Astrocyte (in vitro differentiated cells and primary cell): ENCODE data around the gene RFX4. TPM values are rescaled to one million over a fixed set of nuclear protein-coding genes. Genes with fewer than 3 reads are reported as not detected.

Source experiments
- DNase-seq: peaks from one replicate; pipeline ENCODE4 v3.0.0-alpha.2; 2010; ENCODE audit warnings: low read depth
- FAIRE-seq: peaks from 2 replicates; lab custom pipeline; 2011; peaks lifted over from hg19 to GRCh38; lab: Jason Lieb, UNC
- H2AFZ ChIP-seq: 2 replicates; pipeline ENCODE4 v1.6.0; 2012; ENCODE audit warnings: low read depth, low read length, inconsistent platforms
- H3K27ac ChIP-seq: 2 replicates; pipeline ENCODE4 v1.5.1; 2011; ENCODE audit warnings: low read depth, low read length, inconsistent platforms
- H3K27me3 ChIP-seq: 2 replicates; pipeline ENCODE4 v1.6.0; 2011; ENCODE audit warnings: low read length, inconsistent platforms; ENCODE audit not compliant: insufficient read depth
- H3K36me3 ChIP-seq: 2 replicates; pipeline ENCODE4 v1.5.1; 2011; ENCODE audit warnings: low read length, inconsistent platforms; ENCODE audit not compliant: insufficient read depth
- H3K4me1 ChIP-seq: 2 replicates; pipeline ENCODE4 v1.5.1; 2011; ENCODE audit warnings: low read length, inconsistent platforms; ENCODE audit not compliant: insufficient read depth
- H3K4me2 ChIP-seq: 2 replicates; pipeline ENCODE4 v1.6.0; 2012; ENCODE audit warnings: low read length, inconsistent platforms
- H3K4me3 ChIP-seq: 2 replicates; pipeline ENCODE4 v1.5.1; 2011; ENCODE audit warnings: low read depth, mild to moderate bottlenecking, low read length, inconsistent platforms; ENCODE audit not compliant: insufficient read depth
- H3K79me2 ChIP-seq: 2 replicates; pipeline ENCODE4 v1.6.0; 2012; ENCODE audit warnings: mild to moderate bottlenecking, low read length, inconsistent platforms; ENCODE audit not compliant: insufficient read depth
- H3K9ac ChIP-seq: 2 replicates; pipeline ENCODE4 v1.6.0; 2012; ENCODE audit warnings: mild to moderate bottlenecking, low read length, inconsistent platforms
- H3K9me3 ChIP-seq: 2 replicates; pipeline ENCODE4 v1.5.1; 2012; ENCODE audit warnings: low read depth, mild to moderate bottlenecking, low read length, inconsistent platforms; ENCODE audit not compliant: insufficient read depth
- H4K20me1 ChIP-seq: 2 replicates; pipeline ENCODE4 v1.6.0; 2012; ENCODE audit warnings: low read length, inconsistent platforms; ENCODE audit not compliant: insufficient read depth
- H3K27ac Mint-ChIP-seq: one replicate; pipeline ENCODE4 v1.8.0; 2021; ENCODE audit warnings: mild to moderate bottlenecking, mixed read lengths; ENCODE audit not compliant: unreplicated experiment
- H3K27me3 Mint-ChIP-seq: one replicate; pipeline ENCODE4 v1.8.0; 2021; ENCODE audit warnings: low read depth, mixed read lengths; ENCODE audit not compliant: unreplicated experiment
- H3K36me3 Mint-ChIP-seq: one replicate; pipeline ENCODE4 v1.8.0; 2021; ENCODE audit warnings: low read depth, mixed read lengths; ENCODE audit not compliant: unreplicated experiment
- H3K4me1 Mint-ChIP-seq: one replicate; pipeline ENCODE4 v1.8.0; 2021; ENCODE audit warnings: low read depth, mixed read lengths; ENCODE audit not compliant: unreplicated experiment
- H3K4me3 Mint-ChIP-seq: one replicate; pipeline ENCODE4 v1.8.0; 2021; ENCODE audit warnings: mild to moderate bottlenecking, moderate library complexity, mixed read lengths; ENCODE audit not compliant: unreplicated experiment
- H3K9me3 Mint-ChIP-seq: one replicate; pipeline ENCODE4 v1.8.0; 2021; ENCODE audit warnings: mild to moderate bottlenecking, mixed read lengths; ENCODE audit not compliant: unreplicated experiment
- CTCF ChIP-seq: IDR thresholded peaks from 2 replicates; pipeline ENCODE4 v1.5.1; 2011; ENCODE audit warnings: low read depth, mild to moderate bottlenecking, inconsistent platforms, low read length, moderate library complexity; ENCODE audit not compliant: insufficient read depth
- EZH2 ChIP-seq: IDR thresholded peaks from 2 replicates; pipeline ENCODE4 v1.6.1; 2012; ENCODE audit warnings: mild to moderate bottlenecking, low read length, inconsistent platforms; ENCODE audit not compliant: insufficient read depth
- total RNA-seq: library from RNA; stranded (reverse); gene quantifications from 2 replicates; pipeline ENCODE4 v1.2.1, GENCODE V29; 2021

The RFX4 gene
- total RNA-seq, 1 donor from 2014 or later, result 0.07 TPM

GRCh38 chr12:106594447-106594846 is 11.6 kb downstream of the RFX4 start:
- Mint-ChIP-seq H3K27me3 (peaks cover 52% of the 10 kb centered on the region), H3K4me1 (peaks cover 4% of the 10 kb centered on the region)

GRCh38 chr12:106595268-106595667 is 12.5 kb downstream of the RFX4 start:
- Histone ChIP-seq H3K79me2 (no peaks in the 10 kb centered on the region), H3K4me2 (no peak overlapping the region), H3K4me3 (no peak overlapping the region), H3K9ac (no peak overlapping the region), H3K4me1 (no peaks in the 10 kb centered on the region), H3K36me3 (no peaks in the 10 kb centered on the region), H3K27ac (no peak overlapping the region), H4K20me1 (no peaks in the 10 kb centered on the region), H3K27me3 (peaks cover 39% of the 10 kb centered on the region), H3K9me3 (no peaks in the 10 kb centered on the region), H2AFZ (no peak overlapping the region)
- no peak for FAIRE-seq
- Mint-ChIP-seq H3K36me3 (no peaks in the 10 kb centered on the region), H3K27ac (no peak overlapping the region), H3K27me3 (peaks cover 46% of the 10 kb centered on the region), H3K4me3 (no peak overlapping the region), H3K4me1 (peaks cover 4% of the 10 kb centered on the region), H3K9me3 (peaks cover 5% of the 10 kb centered on the region)
- no peak for DNase-seq
- TF ChIP-seq CTCF, result no peak
- TF ChIP-seq EZH2, result no peak

More at GRCh38 chr12:106594447-106594846, 11.6 kb downstream of the RFX4 start:
- FAIRE-seq (no peak), DNase-seq (no peak)
- H3K4me1 ChIP-seq, result no peaks in the 10 kb centered on the region
- Mint-ChIP-seq H3K9me3 (peaks cover 5% of the 10 kb centered on the region), H3K27ac (no peak overlapping the region), H3K4me3 (no peak overlapping the region), H3K36me3 (no peaks in the 10 kb centered on the region)
- H3K27me3 ChIP-seq, result peaks cover 47% of the 10 kb centered on the region
- no peaks in the 10 kb centered on the region for H3K79me2 ChIP-seq
- H3K4me2 ChIP-seq, result peak overlapping the region; percentile 61
- H3K4me3 ChIP-seq, result no peak overlapping the region
- TF ChIP-seq EZH2, result no peak
- TF ChIP-seq CTCF, result no peak
- H4K20me1 ChIP-seq, result no peaks in the 10 kb centered on the region
- H3K9me3 ChIP-seq, result no peaks in the 10 kb centered on the region
- H3K27ac ChIP-seq, result no peak overlapping the region
- H3K9ac ChIP-seq, result no peak overlapping the region
- H3K36me3 ChIP-seq, result no peaks in the 10 kb centered on the region
- H2AFZ ChIP-seq, result no peak overlapping the region

GRCh38 chr12:106598003-106598402 is 15.2 kb downstream of the RFX4 start:
- peak overlapping the region; percentile 8 for H3K4me2 ChIP-seq
- no peaks in the 10 kb centered on the region for H3K9me3 ChIP-seq
- DNase-seq, result no peak
- TF ChIP-seq EZH2, result no peak
- no peak for TF ChIP-seq CTCF
- no peak overlapping the region for H3K9ac ChIP-seq
- H3K4me1 Mint-ChIP-seq, result peaks cover 4% of the 10 kb centered on the region
- H3K79me2 ChIP-seq, result no peaks in the 10 kb centered on the region
- H4K20me1 ChIP-seq, result no peaks in the 10 kb centered on the region
- H3K27ac ChIP-seq, result no peak overlapping the region
- H3K4me3 Mint-ChIP-seq, result no peak overlapping the region
- H3K36me3 ChIP-seq, result no peaks in the 10 kb centered on the region
- peaks cover 40% of the 10 kb centered on the region for H3K27me3 Mint-ChIP-seq
- FAIRE-seq, result no peak
- H2AFZ ChIP-seq, result no peak overlapping the region
- H3K4me1 ChIP-seq, result no peaks in the 10 kb centered on the region
- no peaks in the 10 kb centered on the region for H3K36me3 Mint-ChIP-seq
- H3K27me3 ChIP-seq, result peaks cover 24% of the 10 kb centered on the region
- H3K27ac Mint-ChIP-seq, result no peak overlapping the region
- peaks cover 8% of the 10 kb centered on the region for H3K9me3 Mint-ChIP-seq
- no peak overlapping the region for H3K4me3 ChIP-seq
